ENCODE results near the gene GALNT14.
A peak's percentile ranks its signal among the peaks of the same experiment; 100 is the strongest.
"Not testable (repeated sequence)": the region's sequence is repeated elsewhere in the genome, so short reads cannot be mapped to it uniquely, and the experiment has no call there.

Gene GALNT14

GRCh38 chr2:31138037-31138962 is at the start of gene GALNT14:
TSS of gene GALNT14 (minus strand) at chr2:31138440. CDS start at chr2:31138086, 354 bp downstream.
- DNase-seq, result peak; percentile 14

GRCh38 chr2:31187166-31187565 is 48.9 kb upstream of the GALNT14 start:
- DNase-seq, result no peak

GRCh38 chr2:31183973-31184372 is 45.7 kb upstream of the GALNT14 start:
- DNase-seq, result not testable (repeated sequence)

GRCh38 chr2:31176742-31177141 is 38.5 kb upstream of the GALNT14 start:
- DNase-seq, result no peak

- DNase-seq, result no peak
These were observed 32.9 kb upstream of the GALNT14 start for GRCh38 chr2:31171142-31171541.

GRCh38 chr2:31170071-31170698 is 31.9 kb upstream of the GALNT14 start:
- peak; percentile 36 for DNase-seq

- no peak for DNase-seq
These were observed 30.1 kb upstream of the GALNT14 start for GRCh38 chr2:31168291-31168690.

- DNase-seq, result no peak
These were observed 28.7 kb upstream of the GALNT14 start for GRCh38 chr2:31166925-31167324.

- no peak for DNase-seq
These were observed 24.8 kb upstream of the GALNT14 start for GRCh38 chr2:31163011-31163539.

- DNase-seq, result no peak
These were observed 23.4 kb upstream of the GALNT14 start for GRCh38 chr2:31161637-31162036.

GRCh38 chr2:31151501-31151900 is 13.3 kb upstream of the GALNT14 start:
- no peak for DNase-seq

- no peak for DNase-seq
These were observed 12.0 kb upstream of the GALNT14 start for GRCh38 chr2:31150120-31150670.

GRCh38 chr2:31148514-31148913 is 10.3 kb upstream of the GALNT14 start:
- no peak for DNase-seq

- no peak for DNase-seq
These were observed 9.4 kb upstream of the GALNT14 start for GRCh38 chr2:31147645-31148044.

GRCh38 chr2:31142110-31142509 is 3.9 kb upstream of the GALNT14 start:
- DNase-seq, result no peak

GRCh38 chr2:31141443-31142085 is 3.3 kb upstream of the GALNT14 start:
- no peak for DNase-seq

GRCh38 chr2:31140151-31140550 is 1.9 kb upstream of the GALNT14 start:
- DNase-seq, result no peak

- no peak for DNase-seq
These were observed 1.4 kb upstream of the GALNT14 start for GRCh38 chr2:31139671-31140070.

GRCh38 chr2:31137211-31138036 is 816 bp downstream of the GALNT14 start:
- DNase-seq, result no peak

GRCh38 chr2:31136732-31137131 is 1.5 kb downstream of the GALNT14 start:
- no peak for DNase-seq

- no peak for DNase-seq
These were observed 2.2 kb downstream of the GALNT14 start for GRCh38 chr2:31136000-31136399.

- DNase-seq, result no peak
These were observed 3.8 kb downstream of the GALNT14 start for GRCh38 chr2:31134480-31134879.

All from NCI-H2029 (cell line).